ENCODE data around the gene NFATC1. TPM values are rescaled to one million over a fixed set of nuclear protein-coding genes. Genes with fewer than 3 reads are reported as not detected.

The NFATC1 gene
- total and polyA plus RNA-seq, 5 experiments from 2014 or later = 12.7 to 51.0 (median 34.9) TPM

GRCh38 chr18:79546781-79547272, 151.1 kb downstream of the NFATC1 start:
- Mint-ChIP-seq H3K27me3 (peaks cover 0 to 2% (median 0%) of the 10 kb centered on the region in 5 donors), H3K4me3 (no peak overlapping the region), H3K27ac (no peak overlapping the region), H3K36me3 (no peaks in the 10 kb centered on the region), H3K4me1 (peaks cover 0 to 3% (median 0%) of the 10 kb centered on the region in 4 donors), H3K9me3 (peaks cover 0 to 12% (median 0%) of the 10 kb centered on the region in 9 donors)
- ATAC-seq (no peak), DNase-seq (no peak)
- POLR2A ChIA-PET = no interaction called here

DNA sequence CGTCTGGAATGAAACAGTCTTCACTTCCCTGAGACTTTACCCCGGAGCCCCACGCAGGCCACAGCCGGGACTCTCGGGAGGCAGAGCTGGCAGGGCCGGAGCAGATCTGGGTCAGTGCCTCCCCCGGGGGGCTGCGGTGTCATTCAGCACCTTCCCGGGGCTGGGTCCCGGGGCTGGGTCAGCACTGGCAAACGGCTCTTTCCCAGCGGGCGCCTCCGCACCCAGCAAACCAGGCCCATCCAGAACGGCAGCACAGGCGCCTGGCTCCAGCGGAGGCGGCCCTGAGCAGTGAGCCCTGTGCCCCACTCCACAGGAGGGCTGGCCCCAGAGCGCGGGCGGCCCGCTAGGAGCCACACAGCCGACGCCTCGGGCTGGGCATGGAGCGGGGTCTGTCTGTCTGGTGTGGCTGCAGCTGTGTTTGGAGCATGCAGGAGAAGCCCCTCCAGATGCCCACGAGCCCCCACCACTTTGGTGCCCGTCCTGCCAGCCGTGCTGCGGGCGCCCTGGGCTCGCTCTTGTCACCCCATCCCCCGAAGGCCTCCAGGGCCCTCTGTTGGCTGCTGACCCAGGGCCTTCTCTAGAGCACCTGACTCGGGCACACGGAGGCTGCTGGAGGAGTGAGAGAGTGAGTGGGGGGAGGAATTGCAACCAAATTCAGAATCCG, 151.8 kb downstream of the NFATC1 start:
- peaks cover 0 to 5% (median 0%) of the 10 kb centered on the region in 9 donors for H3K9me3 Mint-ChIP-seq
- no peaks in the 10 kb centered on the region for H3K36me3 Mint-ChIP-seq
- DNase-seq (no peak), ATAC-seq (no peak)
- no peak overlapping the region for H3K27ac Mint-ChIP-seq
- peaks cover 0 to 2% (median 0%) of the 10 kb centered on the region in 4 donors for H3K4me1 Mint-ChIP-seq
- POLR2A ChIA-PET = no interaction called here
- H3K4me3 Mint-ChIP-seq = no peak overlapping the region
- H3K27me3 Mint-ChIP-seq = peaks cover 0 to 1% (median 0%) of the 10 kb centered on the region in 5 donors

DNA sequence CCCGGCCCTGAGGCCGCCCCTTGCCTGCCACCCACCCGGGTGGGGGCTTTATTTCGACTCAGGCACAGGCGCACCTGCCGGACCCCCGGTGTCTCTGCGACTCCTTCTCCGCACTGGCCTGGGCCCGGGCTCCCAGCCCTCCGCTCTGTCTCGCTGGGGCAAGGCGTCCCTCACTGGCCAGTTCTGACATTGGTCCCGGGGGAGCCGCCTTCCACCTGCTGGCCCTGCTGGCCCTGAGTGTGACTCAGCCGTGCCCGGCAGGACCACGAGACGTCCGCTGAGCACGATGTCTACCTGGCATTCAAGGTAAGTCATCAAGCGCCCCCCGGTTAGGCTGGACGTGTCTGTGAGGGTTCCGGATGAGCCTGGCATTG, 152.3 kb downstream of the NFATC1 start:
- Mint-ChIP-seq H3K9me3 (no peaks in the 10 kb centered on the region), H3K27ac (no peak overlapping the region), H3K27me3 (peaks cover 0 to 1% (median 0%) of the 10 kb centered on the region in 5 donors), H3K36me3 (no peaks in the 10 kb centered on the region), H3K4me3 (no peak overlapping the region), H3K4me1 (no peaks in the 10 kb centered on the region)
- DNase-seq = no peak
- POLR2A ChIA-PET = no interaction called here
- ATAC-seq = no peak

- DNase-seq = no peak
- H3K4me1 Mint-ChIP-seq = no peaks in the 10 kb centered on the region
- no peak for ATAC-seq
- no peak overlapping the region for H3K4me3 Mint-ChIP-seq
- peak overlapping the region in 1 of 10 donors; percentile 44 for H3K27ac Mint-ChIP-seq
- POLR2A ChIA-PET = no interaction called here
- H3K27me3 Mint-ChIP-seq = peaks cover 0 to 1% (median 0%) of the 10 kb centered on the region in 5 donors
- H3K9me3 Mint-ChIP-seq = no peaks in the 10 kb centered on the region
- H3K36me3 Mint-ChIP-seq = no peaks in the 10 kb centered on the region
Measured at GRCh38 chr18:79548621-79548985, 152.9 kb downstream of the NFATC1 start.

- peaks cover 0 to 1% (median 0%) of the 10 kb centered on the region in 5 donors for H3K27me3 Mint-ChIP-seq
- POLR2A ChIA-PET = no interaction called here
- ATAC-seq = no peak
- peak overlapping the region in 1 of 10 donors; percentile 44 for H3K27ac Mint-ChIP-seq
- no peaks in the 10 kb centered on the region for H3K4me1 Mint-ChIP-seq
- no peaks in the 10 kb centered on the region for H3K36me3 Mint-ChIP-seq
- no peaks in the 10 kb centered on the region for H3K9me3 Mint-ChIP-seq
- no peak overlapping the region for H3K4me3 Mint-ChIP-seq
- no peak for DNase-seq
Measured at GRCh38 chr18:79548986-79549637, 153.4 kb downstream of the NFATC1 start.

- no peaks in the 10 kb centered on the region for H3K4me1 Mint-ChIP-seq
- no peak overlapping the region for H3K4me3 Mint-ChIP-seq
- H3K27ac Mint-ChIP-seq = no peak overlapping the region
- no peaks in the 10 kb centered on the region for H3K36me3 Mint-ChIP-seq
- no peak for ATAC-seq
- POLR2A ChIA-PET = no interaction called here
- peaks cover 0 to 1% (median 0%) of the 10 kb centered on the region in 5 donors for H3K27me3 Mint-ChIP-seq
- DNase-seq = no peak
- no peaks in the 10 kb centered on the region for H3K9me3 Mint-ChIP-seq
Measured at GRCh38 chr18:79549638-79550000, 153.9 kb downstream of the NFATC1 start.

GRCh38 chr18:79552140-79552631, 156.5 kb downstream of the NFATC1 start:
- Mint-ChIP-seq H3K4me3 (no peak overlapping the region), H3K4me1 (no peaks in the 10 kb centered on the region), H3K9me3 (no peaks in the 10 kb centered on the region), H3K27ac (no peak overlapping the region), H3K27me3 (peaks cover 0 to 1% (median 0%) of the 10 kb centered on the region in 5 donors), H3K36me3 (no peaks in the 10 kb centered on the region)
- POLR2A ChIA-PET = no interaction called here
- ATAC-seq (no peak), DNase-seq (no peak)

GRCh38 chr18:79552696-79553095, 157.0 kb downstream of the NFATC1 start:
- DNase-seq (no peak), ATAC-seq (no peak)
- Mint-ChIP-seq H3K27ac (no peak overlapping the region), H3K9me3 (no peaks in the 10 kb centered on the region), H3K36me3 (no peaks in the 10 kb centered on the region), H3K27me3 (peaks cover 0 to 1% (median 0%) of the 10 kb centered on the region in 5 donors), H3K4me1 (no peaks in the 10 kb centered on the region), H3K4me3 (no peak overlapping the region)
- POLR2A ChIA-PET = no interaction called here

GRCh38 chr18:79553154-79553553, 157.4 kb downstream of the NFATC1 start:
- Mint-ChIP-seq H3K4me3 (no peak overlapping the region), H3K27me3 (peaks cover 0 to 1% (median 0%) of the 10 kb centered on the region in 5 donors), H3K27ac (peak overlapping the region in 1 of 10 donors; percentile 51), H3K36me3 (no peaks in the 10 kb centered on the region), H3K9me3 (no peaks in the 10 kb centered on the region), H3K4me1 (no peaks in the 10 kb centered on the region)
- no peak for ATAC-seq
- POLR2A ChIA-PET = no interaction called here
- DNase-seq = no peak

DNA sequence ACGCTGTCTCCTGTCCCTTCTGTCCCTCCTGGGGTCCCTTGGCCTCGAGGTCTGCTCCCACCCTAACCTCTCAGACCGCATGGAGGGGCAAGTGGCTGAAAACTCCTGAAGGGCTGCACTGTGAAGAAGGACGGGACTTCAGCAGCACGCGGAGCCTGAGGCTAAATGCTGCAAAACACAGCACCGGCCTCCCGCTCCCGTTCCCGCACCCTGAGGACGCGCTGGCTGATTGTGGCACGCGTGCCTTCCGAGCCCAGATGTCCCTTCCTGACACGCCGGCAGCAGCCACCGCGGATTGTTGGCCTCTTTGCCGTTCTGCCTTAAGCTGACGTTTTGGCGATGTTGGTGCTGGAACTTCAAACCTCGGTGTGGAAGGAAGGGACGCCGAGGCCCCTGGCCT, 158.0 kb downstream of the NFATC1 start:
- no peaks in the 10 kb centered on the region for H3K9me3 Mint-ChIP-seq

GRCh38 chr18:79554321-79554720, 158.6 kb downstream of the NFATC1 start:
- H3K27ac Mint-ChIP-seq = no peak overlapping the region
- DNase-seq (no peak), ATAC-seq (no peak)
- no peak overlapping the region for H3K4me3 Mint-ChIP-seq
- H3K4me1 Mint-ChIP-seq = no peaks in the 10 kb centered on the region
- POLR2A ChIA-PET = no interaction called here
- peaks cover 0 to 1% (median 0%) of the 10 kb centered on the region in 5 donors for H3K27me3 Mint-ChIP-seq
- H3K36me3 Mint-ChIP-seq = no peaks in the 10 kb centered on the region
- H3K9me3 Mint-ChIP-seq = no peaks in the 10 kb centered on the region

More for the DNA sequence above, 158.0 kb downstream of the NFATC1 start:
- Mint-ChIP-seq H3K4me1 (no peaks in the 10 kb centered on the region), H3K36me3 (no peaks in the 10 kb centered on the region), H3K27ac (no peak overlapping the region), H3K27me3 (peaks cover 0 to 1% (median 0%) of the 10 kb centered on the region in 5 donors), H3K4me3 (no peak overlapping the region)
- POLR2A ChIA-PET = no interaction called here
- DNase-seq (no peak), ATAC-seq (no peak)

GRCh38 chr18:79554945-79555645, 159.4 kb downstream of the NFATC1 start:
- Mint-ChIP-seq H3K4me1 (peaks cover 0 to 3% (median 0%) of the 10 kb centered on the region in 4 donors), H3K9me3 (no peaks in the 10 kb centered on the region), H3K27me3 (peaks cover 0 to 1% (median 0%) of the 10 kb centered on the region in 5 donors), H3K27ac (no peak overlapping the region), H3K4me3 (no peak overlapping the region), H3K36me3 (no peaks in the 10 kb centered on the region)
- POLR2A ChIA-PET = no interaction called here
- ATAC-seq (no peak), DNase-seq (no peak)

DNA sequence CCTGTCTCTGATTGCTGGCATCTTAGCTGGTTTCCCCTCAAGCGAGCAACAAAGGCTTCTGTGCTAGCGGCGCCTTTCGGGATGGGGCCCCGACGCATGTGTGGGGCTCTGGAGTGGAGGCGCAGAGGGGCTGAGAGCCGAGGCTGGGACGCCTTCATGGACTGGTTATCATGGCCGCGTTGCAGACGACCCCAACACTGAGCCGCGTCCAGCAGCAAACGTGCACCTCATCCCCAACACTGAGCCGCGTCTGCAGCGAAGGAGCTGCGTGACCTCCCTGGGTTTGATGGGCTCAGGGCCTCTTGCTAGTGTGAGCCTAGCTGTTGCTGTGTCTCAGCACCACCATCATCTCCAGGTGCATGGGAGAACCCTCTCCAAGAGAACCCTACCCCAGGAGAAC, 160.2 kb downstream of the NFATC1 start:
- H3K4me3 Mint-ChIP-seq = no peak overlapping the region
- no peaks in the 10 kb centered on the region for H3K36me3 Mint-ChIP-seq
- no peak for DNase-seq
- ATAC-seq = no peak
- H3K27me3 Mint-ChIP-seq = peaks cover 0 to 1% (median 0%) of the 10 kb centered on the region in 5 donors
- H3K27ac Mint-ChIP-seq = no peak overlapping the region
- POLR2A ChIA-PET = no interaction called here
- peaks cover 0 to 3% (median 0%) of the 10 kb centered on the region in 4 donors for H3K4me1 Mint-ChIP-seq
- no peaks in the 10 kb centered on the region for H3K9me3 Mint-ChIP-seq
